GM18511 (cell line): ENCODE data around the gene PPFIA2.

ENCODE experiments used
- ATAC-seq: cut with Tn5 transposase; IDR thresholded peaks from one replicate; pipeline ENCODE4 v1.9.1; 2021; ENCODE audit warnings: mild to moderate bottlenecking, moderate library complexity; ENCODE audit not compliant: unreplicated experiment

Gene PPFIA2

DNA sequence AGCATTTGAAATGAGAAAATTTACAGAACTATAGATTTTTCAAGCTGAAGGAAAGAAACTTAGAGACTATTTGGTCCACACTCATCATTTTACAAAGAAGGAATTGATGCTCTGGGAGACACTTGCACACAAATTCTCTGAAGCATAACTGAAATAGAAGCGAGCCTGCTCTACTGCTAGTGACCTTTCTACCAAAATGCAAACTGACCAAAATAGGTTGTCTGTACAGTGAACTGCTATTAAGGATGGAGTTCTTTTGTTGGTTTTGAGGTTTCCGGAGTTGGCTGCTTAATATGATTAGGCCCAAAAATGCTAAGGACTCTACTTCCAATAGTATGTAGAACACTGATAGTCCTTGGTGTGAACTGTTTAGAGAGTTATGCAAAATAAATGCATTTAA is 194.9 kb downstream of the PPFIA2 start:
- no peak for ATAC-seq

- no peak for ATAC-seq
These were observed 201.1 kb downstream of the PPFIA2 start for GRCh38 chr12:81558031-81558430.

GRCh38 chr12:81546811-81547210 is 212.3 kb downstream of the PPFIA2 start:
- ATAC-seq, result no peak

GRCh38 chr12:81543621-81544139 is 215.5 kb downstream of the PPFIA2 start:
- no peak for ATAC-seq

DNA sequence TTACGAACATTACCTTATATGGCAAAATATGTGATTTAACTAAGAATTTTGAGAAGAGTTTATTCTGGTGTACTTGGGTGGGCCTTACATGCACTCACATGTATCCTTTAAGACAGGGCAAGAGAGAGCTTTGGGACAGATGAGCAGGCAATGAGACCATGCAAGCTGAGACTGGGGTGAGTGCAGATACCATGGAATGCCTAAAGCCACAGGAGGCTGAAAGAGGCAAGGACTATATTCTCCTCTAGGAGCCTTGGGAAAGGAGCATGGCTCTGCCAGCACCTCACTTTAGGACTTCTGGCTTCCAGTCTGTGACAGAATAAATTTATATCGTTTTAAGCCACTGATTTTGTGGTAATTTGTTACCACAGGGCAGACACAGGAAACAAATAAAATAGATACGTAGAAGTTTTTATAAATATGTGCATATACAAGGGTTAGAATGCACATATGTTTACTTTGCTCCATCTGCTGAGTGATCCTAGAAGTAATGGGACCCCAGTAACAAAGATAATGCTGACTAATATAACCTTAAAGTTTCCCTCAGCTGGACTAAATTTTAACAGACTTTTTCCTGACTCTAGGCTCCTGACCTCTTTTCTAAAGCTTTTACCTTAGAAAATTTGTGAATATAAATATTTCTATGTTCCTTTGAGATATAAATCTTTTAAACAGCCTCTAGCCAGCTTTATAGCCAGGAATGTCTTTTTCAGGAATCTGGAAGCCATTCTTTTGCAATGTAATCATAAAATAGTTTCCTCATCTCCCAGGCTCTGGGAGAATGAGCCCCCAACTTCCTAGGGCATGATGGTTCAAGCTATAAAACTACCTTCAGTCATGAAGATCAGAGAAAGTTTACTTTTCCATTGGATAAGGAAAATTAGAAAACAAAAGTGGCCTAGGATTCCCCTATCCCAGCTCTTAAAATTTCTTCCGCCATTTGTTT is 216.8 kb downstream of the PPFIA2 start:
- ATAC-seq, result no peak

DNA sequence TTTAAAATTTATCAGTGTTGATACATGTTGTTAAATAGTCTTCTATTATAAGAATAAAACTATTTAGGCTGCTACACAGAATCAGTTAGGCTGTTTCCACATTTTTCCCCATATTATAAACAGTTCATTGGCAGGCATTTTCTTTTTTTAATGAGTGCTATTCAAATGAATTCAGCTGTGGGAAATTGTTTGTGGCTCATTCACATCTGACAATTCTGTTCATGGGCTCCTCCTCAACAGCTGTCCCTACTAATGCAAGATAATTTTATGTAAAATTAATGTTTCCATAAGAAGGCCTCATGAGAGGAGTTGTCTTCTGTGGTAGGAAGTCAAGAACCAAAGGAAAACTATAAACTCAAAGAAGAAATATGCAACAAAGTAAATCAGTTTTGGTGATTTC is 218.0 kb downstream of the PPFIA2 start:
- ATAC-seq, result no peak

DNA sequence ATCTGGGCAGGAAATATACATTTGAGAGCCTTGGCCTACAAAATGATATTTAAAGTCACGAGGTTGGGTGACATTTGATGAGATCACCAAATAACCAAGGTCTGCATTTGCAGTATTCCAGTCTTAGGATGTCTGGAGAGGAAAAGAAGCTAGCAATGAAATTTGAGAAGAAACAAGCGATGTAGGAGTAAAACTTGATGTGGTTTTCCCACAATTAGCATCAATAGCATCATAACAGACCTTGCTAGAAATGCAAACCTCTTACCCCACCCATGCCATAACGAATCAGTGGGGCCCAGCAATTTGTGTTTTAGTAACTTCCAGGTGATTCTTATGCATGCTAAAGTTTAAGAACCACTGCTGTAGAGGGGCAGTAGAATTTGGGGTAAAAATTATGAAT is 219.9 kb downstream of the PPFIA2 start:
- ATAC-seq, result no peak

- no peak for ATAC-seq
These were observed 226.1 kb downstream of the PPFIA2 start for GRCh38 chr12:81533054-81533453.

GRCh38 chr12:81530352-81530751 is 228.8 kb downstream of the PPFIA2 start:
- ATAC-seq, result no peak

DNA sequence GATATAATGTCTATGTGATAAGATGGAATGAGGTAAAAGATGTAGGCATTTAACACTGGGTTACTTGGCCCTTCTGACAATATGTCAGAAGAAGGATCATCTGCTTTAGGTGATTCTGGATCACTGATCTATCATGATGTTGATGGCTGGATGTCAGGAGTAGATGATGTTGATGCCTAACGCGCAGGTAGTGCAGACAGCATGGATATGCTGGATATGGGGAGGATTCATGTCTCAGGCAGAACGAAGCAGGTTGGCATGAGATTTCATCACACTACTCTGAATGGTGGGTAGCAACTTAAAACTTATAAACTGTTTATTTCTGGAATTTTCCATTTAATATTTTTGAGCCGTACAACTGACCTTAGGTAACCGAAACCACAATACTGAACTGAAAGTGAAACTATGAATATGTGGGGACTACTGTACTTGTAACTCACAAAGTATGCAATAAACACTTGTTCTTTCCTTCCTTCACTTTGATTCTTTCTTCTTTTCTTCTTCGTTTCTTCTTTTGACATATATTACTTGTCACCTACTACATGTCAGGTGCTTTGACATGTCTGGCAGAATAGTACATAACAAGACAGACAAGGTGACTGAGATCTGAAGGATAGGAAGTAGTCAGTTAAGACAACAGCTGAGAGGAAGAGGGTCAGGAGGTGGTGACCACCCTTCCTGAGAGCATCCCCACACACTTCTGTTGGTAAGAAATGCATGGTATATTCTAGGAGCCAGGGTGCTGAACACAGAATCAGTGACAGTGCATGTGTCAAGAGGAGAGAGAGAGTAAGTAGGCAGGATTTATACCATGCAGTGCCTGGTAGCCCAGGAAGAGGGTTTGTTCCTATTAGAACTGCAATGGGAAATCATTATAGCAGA is 238.8 kb downstream of the PPFIA2 start:
- ATAC-seq, result peak; percentile 65

DNA sequence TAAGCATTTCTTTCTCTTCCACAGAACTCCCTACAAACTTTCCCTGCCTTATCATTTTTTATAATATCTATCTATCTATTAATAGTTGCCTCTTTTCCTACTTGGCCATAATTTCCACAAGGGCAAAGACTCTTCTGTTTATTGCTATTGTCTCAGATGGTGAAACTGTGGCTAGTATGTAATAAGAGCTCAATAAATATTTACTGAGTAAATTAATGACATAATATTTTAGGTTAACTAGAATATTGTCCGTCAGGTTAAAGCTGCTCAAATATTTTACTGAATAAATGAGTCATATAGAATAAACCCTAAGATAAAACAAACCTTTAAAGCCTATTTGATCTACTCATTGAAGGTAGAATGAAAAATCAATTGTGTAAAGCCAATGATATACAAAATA is 240.5 kb downstream of the PPFIA2 start:
- ATAC-seq, result no peak

DNA sequence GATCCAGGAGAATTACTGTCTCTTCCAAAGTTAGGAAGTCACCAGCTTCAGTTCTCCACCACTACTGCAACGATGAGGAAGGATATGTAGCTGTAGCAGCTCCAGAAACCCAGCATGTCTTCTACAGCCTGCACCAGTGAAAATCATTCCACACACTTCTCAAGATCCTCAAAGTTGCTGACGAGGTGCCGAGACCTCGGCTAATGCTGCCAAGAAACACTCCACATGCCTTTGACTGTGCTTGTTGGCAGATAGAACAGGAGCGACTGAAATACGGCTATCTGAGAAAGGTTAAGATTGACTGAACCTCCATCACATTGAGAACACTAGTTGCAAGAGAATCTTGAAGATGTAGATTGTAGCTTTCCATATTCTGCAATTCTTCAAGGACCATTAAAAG is 241.9 kb downstream of the PPFIA2 start:
- ATAC-seq, result no peak

DNA sequence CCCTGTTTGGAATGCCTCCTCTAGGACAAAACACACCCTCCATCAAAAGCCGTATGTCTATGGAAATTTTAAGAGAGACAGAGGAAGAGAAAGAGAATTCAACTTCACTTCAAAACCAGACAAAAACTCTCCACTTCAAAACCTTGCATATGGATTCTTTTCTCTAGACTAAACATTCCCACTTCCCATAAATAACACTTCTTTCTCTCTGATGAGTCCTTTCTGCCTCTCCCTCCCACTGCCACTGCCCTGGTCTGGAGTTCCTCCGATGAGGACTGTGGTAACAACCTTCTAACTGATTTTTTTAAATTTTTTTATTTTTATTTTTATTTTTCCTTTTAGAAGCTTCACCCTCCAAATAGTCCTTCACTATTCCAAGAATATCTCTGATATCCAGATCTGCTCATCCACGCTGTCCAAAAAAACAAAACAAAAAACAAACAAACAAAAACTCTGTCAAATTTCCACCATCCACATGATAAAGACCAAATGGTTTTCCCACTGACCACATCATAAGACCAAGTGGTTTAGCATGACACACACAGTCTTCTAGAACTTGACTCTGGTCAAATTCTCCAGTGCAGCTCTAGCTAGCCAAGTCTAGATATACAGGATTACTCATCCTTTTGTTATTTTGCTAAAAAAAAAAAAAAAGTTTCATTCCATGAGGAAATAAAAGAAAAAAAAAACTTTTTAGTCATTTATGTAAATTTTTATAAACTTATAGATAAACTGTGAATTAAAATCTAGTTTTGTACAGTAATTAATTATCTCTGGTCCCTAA is 256.0 kb downstream of the PPFIA2 start:
- ATAC-seq, result no peak

- ATAC-seq, result no peak
These were observed 258.4 kb downstream of the PPFIA2 start for GRCh38 chr12:81500788-81501187.

DNA sequence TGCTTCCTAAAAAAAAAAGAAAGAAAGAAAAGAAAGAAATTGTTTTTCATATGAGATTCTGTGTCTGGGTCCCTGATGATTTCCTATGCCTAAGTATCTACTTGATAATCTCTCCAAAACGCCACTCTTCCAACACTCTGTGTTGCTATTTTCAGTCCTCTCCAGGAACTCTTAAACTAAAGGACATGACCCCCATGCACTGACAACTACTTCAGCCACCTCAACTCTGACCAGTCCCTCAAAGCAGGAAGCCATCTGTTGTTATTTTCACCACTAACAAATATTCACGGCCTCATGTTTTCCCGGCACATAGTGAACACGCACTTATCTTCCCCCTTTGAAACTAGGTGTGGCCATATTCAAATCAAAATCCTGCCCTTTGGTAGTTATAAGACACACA is 259.3 kb downstream of the PPFIA2 start:
- ATAC-seq, result no peak

- no peak for ATAC-seq
These were observed 266.9 kb downstream of the PPFIA2 start for GRCh38 chr12:81492131-81492720.

DNA sequence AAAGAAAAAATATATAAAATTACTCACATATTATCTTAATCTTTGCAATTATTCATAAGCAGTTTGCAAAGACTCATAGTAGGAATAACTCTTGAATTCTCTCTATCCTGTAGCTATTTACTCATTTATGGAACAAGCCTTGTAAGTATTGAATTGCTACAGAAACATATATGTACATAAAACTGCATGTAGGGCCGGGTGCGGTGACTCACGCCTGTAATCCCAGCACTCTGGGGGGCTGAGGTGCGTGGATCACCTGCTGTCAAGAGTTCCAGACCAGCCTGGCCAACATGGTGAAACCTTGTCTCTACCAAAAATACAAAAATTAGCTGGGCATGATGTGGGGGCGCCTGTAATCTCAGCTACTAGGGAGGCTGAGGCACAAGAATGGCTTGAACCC is 286.2 kb downstream of the PPFIA2 start:
- ATAC-seq, result no peak

DNA sequence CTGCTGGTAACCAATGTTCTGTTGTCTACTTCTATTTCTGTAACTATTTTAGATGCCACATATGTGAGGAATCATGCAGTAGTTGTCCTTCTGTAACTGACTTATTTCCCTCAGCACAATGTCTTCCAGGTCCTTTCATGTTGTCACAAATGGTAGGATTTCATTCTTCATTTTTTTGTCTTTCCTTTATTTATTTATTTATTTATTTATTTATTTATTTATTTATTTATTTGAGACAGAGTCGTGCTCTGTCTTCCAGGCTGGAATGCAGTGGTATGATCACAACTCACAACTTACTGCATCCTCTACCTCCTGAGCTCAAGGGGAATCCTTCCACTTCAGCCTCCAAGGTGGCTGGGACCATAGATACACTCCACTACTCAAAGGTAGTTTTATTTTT is 288.2 kb downstream of the PPFIA2 start:
- no peak for ATAC-seq

DNA sequence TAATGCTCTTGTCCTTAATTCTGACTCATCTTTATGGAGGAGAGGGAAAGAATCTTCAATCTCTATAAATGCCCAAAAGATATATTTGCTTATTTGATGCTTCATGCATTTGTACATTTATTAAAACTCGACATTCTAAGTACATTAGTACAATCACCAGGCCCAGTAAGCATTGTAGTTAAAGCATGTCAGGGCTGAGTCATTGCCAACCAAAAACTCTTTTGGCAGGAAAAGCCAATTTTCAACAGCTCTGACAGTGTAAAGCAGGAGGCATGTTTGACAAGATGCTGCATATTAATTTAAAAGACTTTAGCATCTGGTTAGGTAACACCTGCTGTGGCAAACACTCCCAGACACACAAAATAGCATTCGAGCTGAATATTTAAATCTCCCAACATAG is 290.9 kb downstream of the PPFIA2 start:
- ATAC-seq, result no peak

DNA sequence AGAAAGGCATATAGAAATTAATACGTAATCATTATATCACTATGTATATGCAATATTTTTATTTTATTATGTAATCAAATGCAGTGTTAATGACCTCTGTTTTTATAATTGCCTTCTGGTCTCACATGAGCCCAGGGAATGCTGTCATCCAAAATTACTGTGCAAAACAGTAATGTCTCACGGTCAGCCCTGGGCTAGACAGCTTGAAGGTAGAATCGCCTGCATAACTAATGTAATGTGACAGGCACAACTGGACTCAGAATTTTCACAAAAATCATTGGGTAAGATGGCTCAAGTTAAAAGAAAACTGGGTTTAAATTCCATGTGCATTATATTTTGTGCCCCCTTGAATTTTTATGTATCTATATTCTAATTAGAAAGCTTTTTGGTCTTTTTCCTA is 293.3 kb downstream of the PPFIA2 start:
- ATAC-seq, result no peak
